ENCODE data around the gene PTEN. TPM values are rescaled to one million over a fixed set of nuclear protein-coding genes. Genes with fewer than 3 reads are reported as not detected.
"Not testable (repeated sequence)": the region's sequence is repeated elsewhere in the genome, so short reads cannot be mapped to it uniquely, and the experiment has no call there.

PTEN gene
- total RNA-seq, 2 experiments from 2014 or later = 30.4 to 34.9 TPM

GRCh38 chr10:87829986-87830729 is 33.3 kb upstream of the PTEN start:
- DNase-seq = no peak
- Mint-ChIP-seq H3K27me3 (ENCODE audit: low read depth) (no peaks in the 10 kb centered on the region), H3K4me3 (no peak overlapping the region), H3K36me3 (ENCODE audit: low read depth) (no peaks in the 10 kb centered on the region), H3K9me3 (no peaks in the 10 kb centered on the region), H3K27ac (no peak overlapping the region), H3K4me1 (ENCODE audit: low read depth) (peaks cover 30% of the 10 kb centered on the region)
- intact Hi-C loops (cut with micrococcal nuclease) = loop anchor here (1.0 kb wide), 1 partner anchor 12 kb away; the partner anchor contains the start of gene ATAD1
- CTCF ChIA-PET = interaction anchor here (0.8 kb wide), 1 partner anchor 11 kb away, joined by 5 read pairs; no protein-coding TSS in a partner anchor

- Mint-ChIP-seq H3K36me3 (ENCODE audit: low read depth) (peaks cover 2% of the 10 kb centered on the region), H3K4me3 (no peak overlapping the region)
- CTCF ChIA-PET = no interaction called here
These were observed 27.3 kb upstream of the PTEN start for GRCh38 chr10:87836098-87836497.

GRCh38 chr10:87837445-87837844 is 26.0 kb upstream of the PTEN start:
- H3K9me3 Mint-ChIP-seq = no peaks in the 10 kb centered on the region
- no peak for DNase-seq
- CTCF ChIA-PET = no interaction called here
- intact Hi-C loops (cut with micrococcal nuclease) = no loop called here
- no peaks in the 10 kb centered on the region for H3K27me3 Mint-ChIP-seq (ENCODE audit: low read depth)
- H3K27ac Mint-ChIP-seq = no peak overlapping the region
- H3K36me3 Mint-ChIP-seq (ENCODE audit: low read depth) = peaks cover 2% of the 10 kb centered on the region
- H3K4me1 Mint-ChIP-seq (ENCODE audit: low read depth) = peaks cover 4% of the 10 kb centered on the region
- no peak overlapping the region for H3K4me3 Mint-ChIP-seq

More at GRCh38 chr10:87836098-87836497, 27.3 kb upstream of the PTEN start:
- no peaks in the 10 kb centered on the region for H3K27me3 Mint-ChIP-seq (ENCODE audit: low read depth)
- intact Hi-C loops (cut with micrococcal nuclease) = no loop called here
- no peaks in the 10 kb centered on the region for H3K4me1 Mint-ChIP-seq (ENCODE audit: low read depth)
- no peak overlapping the region for H3K27ac Mint-ChIP-seq
- DNase-seq = no peak
- H3K9me3 Mint-ChIP-seq = no peaks in the 10 kb centered on the region

GRCh38 chr10:87838650-87839049 is 24.8 kb upstream of the PTEN start:
- no peaks in the 10 kb centered on the region for H3K9me3 Mint-ChIP-seq
- no peak overlapping the region for H3K4me3 Mint-ChIP-seq
- peaks cover 2% of the 10 kb centered on the region for H3K36me3 Mint-ChIP-seq (ENCODE audit: low read depth)
- no peaks in the 10 kb centered on the region for H3K27me3 Mint-ChIP-seq (ENCODE audit: low read depth)
- no peak for DNase-seq
- H3K27ac Mint-ChIP-seq = no peak overlapping the region
- CTCF ChIA-PET = interaction anchor here (1.2 kb wide), 1 partner anchor 12 kb away, joined by 4 read pairs; no protein-coding TSS in a partner anchor
- intact Hi-C loops (cut with micrococcal nuclease) = no loop called here
- peaks cover 4% of the 10 kb centered on the region for H3K4me1 Mint-ChIP-seq (ENCODE audit: low read depth)

GRCh38 chr10:87841186-87841585 is 22.2 kb upstream of the PTEN start:
- no peak overlapping the region for H3K27ac Mint-ChIP-seq
- no peaks in the 10 kb centered on the region for H3K9me3 Mint-ChIP-seq
- H3K36me3 Mint-ChIP-seq (ENCODE audit: low read depth) = peaks cover 2% of the 10 kb centered on the region
- H3K27me3 Mint-ChIP-seq (ENCODE audit: low read depth) = no peaks in the 10 kb centered on the region
- intact Hi-C loops (cut with micrococcal nuclease) = no loop called here
- H3K4me3 Mint-ChIP-seq = no peak overlapping the region
- peaks cover 4% of the 10 kb centered on the region for H3K4me1 Mint-ChIP-seq (ENCODE audit: low read depth)
- no peak for DNase-seq
- CTCF ChIA-PET = no interaction called here

GRCh38 chr10:87842220-87842641 is 21.2 kb upstream of the PTEN start:
- no peaks in the 10 kb centered on the region for H3K27me3 Mint-ChIP-seq (ENCODE audit: low read depth)
- CTCF ChIA-PET = no interaction called here
- H3K4me3 Mint-ChIP-seq = no peak overlapping the region
- H3K36me3 Mint-ChIP-seq (ENCODE audit: low read depth) = no peaks in the 10 kb centered on the region
- intact Hi-C loops (cut with micrococcal nuclease) = no loop called here
- H3K4me1 Mint-ChIP-seq (ENCODE audit: low read depth) = peaks cover 4% of the 10 kb centered on the region
- H3K27ac Mint-ChIP-seq = no peak overlapping the region
- DNase-seq = peak; percentile 14
- H3K9me3 Mint-ChIP-seq = no peaks in the 10 kb centered on the region

GRCh38 chr10:87842776-87843497 is 20.5 kb upstream of the PTEN start:
- Mint-ChIP-seq H3K9me3 (no peaks in the 10 kb centered on the region), H3K4me3 (no peak overlapping the region), H3K27me3 (ENCODE audit: low read depth) (no peaks in the 10 kb centered on the region), H3K27ac (peak overlapping the region; percentile 37), H3K36me3 (ENCODE audit: low read depth) (no peaks in the 10 kb centered on the region), H3K4me1 (ENCODE audit: low read depth) (peaks cover 4% of the 10 kb centered on the region)
- intact Hi-C loops (cut with micrococcal nuclease) = no loop called here
- no peak for DNase-seq
- CTCF ChIA-PET = interaction anchor here (0.6 kb wide), 1 partner anchor 817 kb away, joined by 4 read pairs; no protein-coding TSS in a partner anchor

- CTCF ChIA-PET = no interaction called here
- no peak overlapping the region for H3K4me3 Mint-ChIP-seq
- H3K9me3 Mint-ChIP-seq = no peaks in the 10 kb centered on the region
- no peak overlapping the region for H3K27ac Mint-ChIP-seq
- H3K36me3 Mint-ChIP-seq (ENCODE audit: low read depth) = no peaks in the 10 kb centered on the region
- intact Hi-C loops (cut with micrococcal nuclease) = loop anchor here (2.0 kb wide), 1 partner anchor 25 kb away; the partner anchor contains the start of gene ATAD1
- no peak for DNase-seq
- no peaks in the 10 kb centered on the region for H3K27me3 Mint-ChIP-seq (ENCODE audit: low read depth)
- H3K4me1 Mint-ChIP-seq (ENCODE audit: low read depth) = peaks cover 4% of the 10 kb centered on the region
These were observed 19.7 kb upstream of the PTEN start for GRCh38 chr10:87843714-87844113.

- peak; percentile 21 for DNase-seq
- H3K4me1 Mint-ChIP-seq (ENCODE audit: low read depth) = peaks cover 4% of the 10 kb centered on the region
- no peak overlapping the region for H3K27ac Mint-ChIP-seq
- intact Hi-C loops (cut with micrococcal nuclease) = loop anchor here (2.0 kb wide), 1 partner anchor 26 kb away; the partner anchor contains the start of gene ATAD1
- H3K36me3 Mint-ChIP-seq (ENCODE audit: low read depth) = no peaks in the 10 kb centered on the region
- H3K9me3 Mint-ChIP-seq = no peaks in the 10 kb centered on the region
- no peaks in the 10 kb centered on the region for H3K27me3 Mint-ChIP-seq (ENCODE audit: low read depth)
- CTCF ChIA-PET = interaction anchor here (1.0 to 1.6 kb wide), 2 partner anchors 14 to 545 kb away, joined by 5 to 6 read pairs; no protein-coding TSS in a partner anchor
- no peak overlapping the region for H3K4me3 Mint-ChIP-seq
These were observed 18.4 kb upstream of the PTEN start for GRCh38 chr10:87844837-87845623.

- H3K4me3 Mint-ChIP-seq = no peak overlapping the region
- peaks cover 4% of the 10 kb centered on the region for H3K4me1 Mint-ChIP-seq (ENCODE audit: low read depth)
- no peaks in the 10 kb centered on the region for H3K27me3 Mint-ChIP-seq (ENCODE audit: low read depth)
- no peak for DNase-seq
- no peaks in the 10 kb centered on the region for H3K36me3 Mint-ChIP-seq (ENCODE audit: low read depth)
- CTCF ChIA-PET = interaction anchor here (0.6 to 1.6 kb wide), 3 partner anchors 14 to 544 kb away, joined by 5 to 6 read pairs (median 5); no protein-coding TSS in a partner anchor
- no peaks in the 10 kb centered on the region for H3K9me3 Mint-ChIP-seq
- no peak overlapping the region for H3K27ac Mint-ChIP-seq
- intact Hi-C loops (cut with micrococcal nuclease) = loop anchor here (2.0 kb wide), 1 partner anchor 27 kb away; the partner anchor contains the start of gene ATAD1
These were observed 17.8 kb upstream of the PTEN start for GRCh38 chr10:87845624-87845998.

GRCh38 chr10:87846023-87846422 is 17.4 kb upstream of the PTEN start:
- CTCF ChIA-PET = interaction anchor here (0.6 to 1.6 kb wide), 7 partner anchors 13 to 718 kb away, joined by 3 to 6 read pairs (median 5); no protein-coding TSS in a partner anchor
- Mint-ChIP-seq H3K27me3 (ENCODE audit: low read depth) (no peaks in the 10 kb centered on the region), H3K27ac (no peak overlapping the region), H3K4me1 (ENCODE audit: low read depth) (peaks cover 7% of the 10 kb centered on the region), H3K9me3 (no peaks in the 10 kb centered on the region), H3K36me3 (ENCODE audit: low read depth) (no peaks in the 10 kb centered on the region), H3K4me3 (no peak overlapping the region)
- intact Hi-C loops (cut with micrococcal nuclease) = no loop called here
- no peak for DNase-seq

GRCh38 chr10:87846711-87847110 is 16.7 kb upstream of the PTEN start:
- DNase-seq; H3K27ac Mint-ChIP-seq; H3K9me3 Mint-ChIP-seq; H3K4me1 Mint-ChIP-seq (ENCODE audit: low read depth); H3K36me3 Mint-ChIP-seq (ENCODE audit: low read depth); H3K4me3 Mint-ChIP-seq; H3K27me3 Mint-ChIP-seq (ENCODE audit: low read depth); intact Hi-C loops (cut with micrococcal nuclease): not testable (repeated sequence)
- CTCF ChIA-PET = interaction anchor here (0.6 to 1.6 kb wide), 6 partner anchors 13 to 964 kb away, joined by 3 to 6 read pairs (median 3); no protein-coding TSS in a partner anchor

All from activated naive CD4-positive, alpha-beta T cell treated with anti-CD3 and anti-CD28 coated beads for 36 hours (primary cell).